Stimulated activated CD8-positive, alpha-beta memory T cell treated with anti-CD3 and anti-CD28 coated beads, Interleukin-2, amount 100 ng/mL, for 1 hour (primary cell): ENCODE results near the gene PGBD5.
"Not testable (repeated sequence)": the region's sequence is repeated elsewhere in the genome, so short reads cannot be mapped to it uniquely, and the experiment has no call there.

Experiments
- DNase-seq, 2 donors: peaks; one replicate each; pipeline ENCODE4 v3.0.0-alpha.2; 2020; ENCODE audit warnings: low read depth in 2 of 2

The PGBD5 gene

DNA sequence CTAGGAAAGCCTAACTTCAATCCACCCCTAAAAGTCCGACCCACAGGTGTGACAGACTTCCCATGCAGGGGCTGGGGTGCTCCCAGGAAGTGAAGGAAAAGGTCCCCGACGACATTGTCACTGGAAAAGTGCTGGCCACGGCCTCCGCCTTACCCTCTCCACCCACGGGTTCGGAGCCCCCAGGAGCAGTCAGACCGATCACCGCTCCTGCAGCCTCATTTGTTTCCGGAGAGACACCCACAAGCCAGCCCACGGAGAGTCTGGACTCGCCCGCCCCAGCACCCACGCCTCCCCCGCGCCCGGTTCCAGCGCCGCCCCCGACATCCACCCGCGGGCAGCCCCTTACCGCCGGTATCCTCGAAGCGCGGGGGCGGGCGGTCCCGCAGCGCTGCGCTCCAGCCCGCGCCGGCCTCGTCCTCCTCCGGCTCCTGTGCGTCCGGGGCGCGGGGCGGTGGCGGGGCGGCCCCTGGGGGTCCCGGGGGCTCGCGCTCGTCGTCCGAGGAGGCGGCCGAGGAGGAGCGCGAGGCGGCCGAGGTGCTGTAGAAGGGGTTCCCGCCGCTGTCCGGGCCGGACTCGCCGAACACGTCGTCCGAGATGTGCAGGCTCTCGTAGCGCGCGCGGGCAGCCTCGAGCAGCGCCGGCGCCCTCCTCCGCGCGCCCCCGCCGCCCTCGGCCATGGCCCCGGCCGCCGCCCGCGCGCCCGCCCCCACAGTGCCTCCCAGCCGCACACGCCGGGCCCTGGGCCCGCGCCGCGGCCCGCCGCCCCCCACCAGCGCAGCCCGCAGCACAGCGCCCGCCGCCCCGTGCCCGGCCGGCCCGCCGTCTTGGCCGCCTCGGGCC lies 660 bp downstream of the PGBD5 start:
- DNase-seq = no peak

DNA sequence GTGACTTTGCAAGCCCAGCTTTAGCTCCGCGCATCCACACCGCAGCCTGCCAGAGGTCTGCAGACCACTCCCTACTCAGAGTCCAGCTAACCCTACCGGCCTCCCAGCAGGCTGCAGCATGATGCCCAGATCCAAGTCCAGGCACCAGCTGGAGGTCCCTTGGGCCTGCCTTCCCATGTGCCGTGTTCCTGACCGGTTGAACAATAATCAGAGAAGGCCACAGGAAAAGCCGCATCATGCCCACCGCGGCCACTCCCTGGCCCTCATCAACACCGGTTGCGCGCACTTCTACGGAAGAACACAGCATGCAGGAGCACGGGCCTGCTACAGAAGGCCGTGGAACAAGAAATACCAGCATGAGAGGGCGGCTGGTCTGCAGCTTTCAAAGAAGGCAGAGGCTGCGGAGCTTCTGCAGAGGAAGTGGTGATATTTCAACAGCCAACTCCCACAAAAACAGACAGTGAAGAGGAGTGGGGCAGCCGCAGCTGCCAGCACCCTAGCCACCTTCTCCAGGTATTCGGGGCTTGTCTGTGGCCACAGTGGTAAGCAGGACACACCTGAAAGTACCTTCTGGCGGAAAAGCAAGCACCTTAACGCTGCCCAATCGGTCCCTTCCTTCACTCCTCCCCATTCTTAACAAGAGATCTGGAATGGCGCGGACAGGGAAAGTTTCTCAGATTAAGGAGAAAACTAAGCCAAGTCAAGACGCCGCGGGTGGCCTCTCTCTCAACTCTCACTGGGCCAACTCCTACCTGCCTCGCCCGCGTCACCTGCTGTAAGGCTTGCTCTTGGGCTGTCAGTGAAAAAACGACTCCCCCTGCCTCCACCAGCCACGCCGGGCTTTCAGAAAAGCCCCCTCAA lies 1.5 kb downstream of the PGBD5 start:
- no peak for DNase-seq

DNA sequence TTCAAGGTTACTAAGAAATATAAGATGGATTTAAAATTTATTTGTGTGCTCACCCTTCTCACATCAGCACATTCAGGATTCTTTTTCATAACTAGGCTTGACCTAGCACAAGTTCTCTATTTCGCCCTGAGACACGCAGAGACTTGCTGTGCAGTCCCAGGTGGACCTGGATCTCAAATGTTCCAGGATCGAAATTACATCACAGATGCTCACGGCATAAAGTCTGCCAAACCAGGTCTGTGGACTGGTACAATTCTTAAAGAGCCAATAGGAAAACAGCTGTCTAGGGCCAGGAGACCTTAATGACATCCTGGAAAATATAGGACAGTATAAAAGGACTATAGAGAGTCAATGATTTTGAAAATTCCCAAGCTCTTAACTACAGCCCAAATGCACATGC lies 2.2 kb downstream of the PGBD5 start:
- DNase-seq = no peak

DNA sequence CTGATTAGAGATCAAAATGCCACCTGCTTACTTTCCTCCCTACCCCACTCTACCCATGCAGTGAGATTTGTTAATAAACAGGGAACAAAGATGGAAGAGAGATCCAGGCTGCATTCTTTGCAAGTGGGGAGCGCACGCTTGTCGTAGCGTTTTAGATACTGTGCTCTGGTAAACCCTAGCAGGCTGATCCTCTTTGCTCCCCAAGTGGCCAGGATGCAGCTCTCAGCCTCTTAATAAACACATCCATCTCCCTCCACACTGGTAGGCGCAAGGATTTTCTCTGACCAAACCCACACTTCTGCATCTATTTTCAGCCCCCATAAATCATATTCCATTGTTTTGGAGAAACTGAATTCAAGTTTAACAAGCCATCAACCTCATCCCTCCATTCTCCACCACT lies 2.9 kb downstream of the PGBD5 start:
- no peak for DNase-seq

DNA sequence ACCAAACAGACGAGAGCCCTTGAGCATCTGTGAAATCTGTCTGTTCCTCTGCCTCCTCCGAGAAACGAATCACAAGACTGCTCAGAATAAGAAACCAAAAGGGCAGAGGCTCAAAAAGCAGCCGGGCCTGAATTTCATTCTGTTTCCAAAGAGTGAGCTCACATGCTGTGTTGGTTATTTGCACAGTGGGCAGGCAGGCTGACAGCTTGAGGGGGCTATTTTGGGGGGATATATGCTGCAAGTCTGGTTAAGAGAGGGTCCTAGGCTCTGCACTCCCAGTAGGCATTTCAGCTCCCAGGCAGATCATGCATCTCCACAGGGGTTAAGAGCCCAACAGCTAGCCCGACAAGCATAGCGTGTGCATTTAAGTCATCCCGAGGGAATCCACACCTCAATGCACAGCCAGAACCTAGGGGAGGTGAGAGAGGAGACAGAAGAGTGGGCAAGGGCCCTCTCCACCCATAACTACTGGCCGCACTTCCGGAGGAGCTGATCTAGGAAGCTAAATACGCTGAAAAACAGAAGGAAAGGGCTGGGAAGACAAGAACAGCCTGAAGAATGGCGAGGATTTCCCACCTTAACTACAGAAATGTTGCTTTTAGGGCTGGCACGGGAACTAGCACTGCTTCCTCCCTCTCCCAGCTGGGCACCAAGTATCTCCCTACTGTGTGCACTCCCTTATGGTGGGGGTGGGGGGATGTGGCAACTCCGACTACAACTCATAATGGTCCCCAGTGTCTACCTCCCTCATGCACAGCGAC lies 3.7 kb downstream of the PGBD5 start:
- no peak for DNase-seq

DNA sequence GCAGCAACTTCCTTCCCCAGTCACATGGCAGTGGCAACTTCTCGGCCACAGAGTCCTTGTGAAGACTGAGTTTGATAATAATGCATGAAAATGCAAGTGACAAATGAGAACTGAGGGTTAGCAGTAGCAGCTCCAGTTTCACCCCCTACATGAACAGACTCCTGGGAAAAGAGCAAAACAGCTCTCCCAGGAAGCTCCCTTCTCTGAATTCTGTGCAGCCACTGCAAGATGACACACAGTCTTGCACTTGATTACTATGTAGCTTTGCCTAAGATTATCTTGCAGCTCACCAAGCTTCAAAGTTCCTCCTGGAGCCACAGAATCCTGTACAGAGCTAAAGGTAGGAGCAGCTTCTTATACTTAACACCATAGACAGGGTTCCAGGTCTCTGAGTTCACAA lies 4.7 kb downstream of the PGBD5 start:
- DNase-seq = no peak

DNA sequence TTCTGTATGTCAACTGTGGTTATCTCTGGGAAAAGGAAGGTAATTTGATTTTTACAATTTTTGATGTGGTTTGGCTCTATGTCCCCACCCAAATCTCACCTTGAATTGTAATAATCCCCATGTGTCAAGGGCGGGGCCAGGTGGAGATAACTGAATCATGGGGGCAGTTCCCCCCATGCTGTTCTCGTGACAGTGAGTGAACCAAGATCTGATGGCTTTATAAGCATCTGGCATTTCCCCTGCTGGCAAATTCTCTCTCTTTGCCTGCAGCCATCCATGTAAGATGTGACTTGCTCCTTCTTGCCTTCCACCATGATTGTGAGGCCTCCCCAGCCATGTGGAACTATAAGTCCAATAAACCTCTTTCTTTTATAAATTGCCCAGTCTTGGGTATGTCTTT lies 5.8 kb downstream of the PGBD5 start:
- DNase-seq = not testable (repeated sequence)

DNA sequence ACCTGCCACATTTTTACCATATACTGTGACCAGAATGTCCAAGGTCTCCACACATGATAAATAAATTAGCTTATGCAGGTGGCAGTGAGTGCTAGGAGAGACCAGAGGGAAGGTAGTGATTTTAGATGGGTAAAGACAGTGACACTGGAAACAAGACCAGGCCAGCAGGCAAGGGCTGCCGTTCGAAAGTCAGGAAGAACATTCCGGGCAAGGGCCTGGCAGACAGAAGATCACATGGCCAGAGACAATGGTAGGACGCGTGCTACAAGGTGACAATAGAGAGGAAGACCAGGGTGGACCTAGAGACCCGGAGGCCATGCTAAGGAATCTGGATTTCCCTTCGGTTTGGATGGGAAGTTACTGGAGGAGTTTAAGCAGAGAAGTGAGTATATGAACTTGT lies 9.7 kb downstream of the PGBD5 start:
- no peak for DNase-seq

DNA sequence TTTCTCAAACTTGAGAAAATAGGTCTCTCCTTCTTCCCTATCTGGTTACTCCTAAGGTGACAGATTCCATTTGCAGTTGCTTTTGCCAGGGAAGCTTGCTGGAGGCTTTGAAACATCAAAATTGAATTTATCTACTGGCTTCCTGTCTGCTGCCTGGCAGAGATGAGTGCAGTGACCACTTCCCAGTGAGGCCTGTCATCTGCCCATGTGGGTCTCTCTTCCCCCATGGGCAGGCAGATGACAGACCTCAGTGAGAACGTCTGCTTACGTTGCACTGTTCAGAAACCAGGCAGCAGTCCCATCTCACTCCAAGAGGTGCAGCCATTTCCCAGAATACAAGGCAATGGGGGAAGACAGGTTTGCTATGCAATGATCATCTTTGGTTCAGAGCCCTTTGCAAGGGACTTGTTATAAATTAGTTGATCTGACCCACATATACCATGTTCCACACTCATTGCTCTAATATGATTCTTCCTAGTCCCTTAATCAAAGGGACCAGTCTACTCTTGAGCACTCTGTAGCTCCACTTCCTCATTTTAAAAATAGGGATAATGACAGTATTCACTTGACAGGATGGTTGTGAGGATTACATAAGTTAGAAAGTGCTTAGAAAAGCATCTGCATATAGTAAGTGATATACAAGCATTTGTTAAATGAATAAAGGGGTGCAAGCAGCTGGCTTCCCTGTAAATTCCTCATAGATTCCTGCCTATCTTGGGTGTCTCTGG lies 10.6 kb downstream of the PGBD5 start:
- DNase-seq = no peak

DNA sequence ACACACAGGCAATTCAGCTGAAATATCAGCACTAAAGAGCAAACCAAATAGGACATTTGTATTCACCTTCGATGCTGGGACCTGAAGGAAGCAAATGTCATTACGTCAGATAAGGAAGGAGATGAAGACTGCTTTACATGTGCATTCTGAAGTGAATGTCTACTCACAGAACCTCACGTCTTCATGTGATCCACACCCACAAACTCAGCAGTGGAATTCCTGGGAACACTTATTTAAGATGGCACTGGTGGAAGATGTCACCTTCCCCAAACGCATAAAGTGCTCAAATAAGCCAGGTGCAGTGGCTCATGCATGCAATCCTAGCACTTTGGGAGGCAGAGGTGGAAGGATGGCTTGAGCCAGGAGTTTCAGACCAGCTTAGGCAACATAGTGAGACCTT lies 11.4 kb downstream of the PGBD5 start:
- DNase-seq = no peak

DNA sequence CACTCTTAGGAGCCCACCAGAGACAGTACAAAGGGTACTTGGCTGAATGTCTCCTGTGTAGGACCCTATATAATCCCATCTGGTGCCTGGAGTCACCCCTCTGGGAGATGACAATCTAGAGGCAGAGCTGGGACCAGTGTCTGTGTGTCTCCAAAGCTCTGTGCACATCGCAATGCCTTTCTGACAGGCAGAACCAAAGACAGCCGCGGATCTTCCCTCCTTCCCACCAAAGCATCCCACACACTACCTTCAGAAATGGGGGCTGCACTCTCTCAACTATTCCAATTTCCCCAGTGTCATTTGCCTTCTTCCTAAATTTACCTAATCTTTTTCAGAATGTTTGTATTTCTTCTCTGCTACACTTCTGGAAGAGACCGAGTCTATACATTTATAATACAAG lies 12.0 kb downstream of the PGBD5 start:
- DNase-seq = no peak

DNA sequence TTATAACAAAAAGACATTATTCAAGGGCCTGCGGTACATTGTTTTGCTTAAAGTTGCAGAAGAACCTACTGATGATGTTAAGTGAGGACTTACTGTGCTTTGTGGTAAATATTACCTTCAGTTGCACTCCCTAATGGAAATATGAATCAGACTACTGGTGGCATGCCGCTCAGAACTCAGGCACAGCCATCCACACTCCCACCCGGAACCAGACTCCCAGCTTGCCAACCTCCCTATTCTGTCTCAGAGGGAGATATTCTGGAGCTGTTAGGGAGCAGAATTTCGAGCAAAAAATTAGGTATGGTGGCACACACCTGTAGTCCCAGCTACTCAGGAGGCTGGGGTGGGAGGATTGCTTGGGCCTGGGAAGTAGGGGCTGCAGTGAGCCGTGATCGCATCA lies 13.1 kb downstream of the PGBD5 start:
- no peak for DNase-seq

DNA sequence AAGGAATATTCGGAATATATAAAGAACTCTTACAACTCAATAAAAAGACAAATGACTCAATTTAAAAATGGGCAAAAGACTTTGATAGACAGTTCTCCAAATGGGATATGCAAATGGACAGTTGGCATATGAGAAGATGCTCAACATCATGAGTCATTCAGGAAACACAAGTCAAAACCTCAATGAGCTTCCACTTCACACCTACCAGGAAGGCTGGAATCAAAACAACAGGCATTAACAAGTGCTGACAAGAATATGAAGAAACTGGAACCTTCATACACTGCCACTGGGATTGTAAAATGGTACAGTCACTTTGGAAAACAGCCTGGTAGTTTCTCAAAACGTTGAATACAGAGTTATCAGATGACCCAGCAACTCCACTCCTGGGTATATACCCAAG lies 17.2 kb downstream of the PGBD5 start:
- DNase-seq = no peak

DNA sequence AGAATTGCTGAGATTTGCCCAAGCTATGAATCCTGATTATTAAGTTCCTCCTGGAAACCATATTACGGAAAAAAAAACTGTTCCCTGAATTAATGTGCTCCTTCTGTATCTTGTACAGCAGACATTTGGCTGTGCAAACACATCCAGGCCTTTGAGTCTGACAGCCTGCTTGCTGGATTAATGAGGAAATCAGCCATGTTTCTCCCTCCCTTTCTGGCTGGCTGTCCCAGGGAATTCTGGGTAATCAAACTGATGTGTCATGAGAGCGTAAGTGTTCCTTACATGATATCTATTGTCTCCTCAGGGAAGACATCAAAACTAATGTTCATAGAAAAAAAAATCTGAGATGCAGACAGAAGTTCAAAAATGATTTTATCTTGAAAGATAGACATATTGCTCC lies 18.8 kb downstream of the PGBD5 start:
- DNase-seq = no peak

DNA sequence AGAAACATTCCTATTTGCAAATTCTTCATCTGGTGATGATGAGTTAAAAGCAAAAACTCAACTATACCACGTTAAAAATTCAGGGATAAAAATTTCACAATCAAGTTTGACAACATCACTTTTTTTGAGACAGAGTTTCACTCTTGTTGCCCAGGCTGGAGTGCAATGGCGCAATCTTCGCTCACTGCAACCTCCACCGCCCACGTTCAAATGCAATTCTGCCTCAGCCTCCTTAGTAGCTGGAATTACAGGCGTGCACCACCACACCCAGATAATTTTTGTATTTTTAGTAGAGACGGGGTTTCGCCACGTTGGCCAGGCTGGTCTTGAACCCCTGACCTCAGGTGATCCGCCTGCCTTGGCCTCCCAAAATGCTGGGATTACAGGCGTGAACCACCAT lies 19.4 kb downstream of the PGBD5 start:
- not testable (repeated sequence) for DNase-seq

DNA sequence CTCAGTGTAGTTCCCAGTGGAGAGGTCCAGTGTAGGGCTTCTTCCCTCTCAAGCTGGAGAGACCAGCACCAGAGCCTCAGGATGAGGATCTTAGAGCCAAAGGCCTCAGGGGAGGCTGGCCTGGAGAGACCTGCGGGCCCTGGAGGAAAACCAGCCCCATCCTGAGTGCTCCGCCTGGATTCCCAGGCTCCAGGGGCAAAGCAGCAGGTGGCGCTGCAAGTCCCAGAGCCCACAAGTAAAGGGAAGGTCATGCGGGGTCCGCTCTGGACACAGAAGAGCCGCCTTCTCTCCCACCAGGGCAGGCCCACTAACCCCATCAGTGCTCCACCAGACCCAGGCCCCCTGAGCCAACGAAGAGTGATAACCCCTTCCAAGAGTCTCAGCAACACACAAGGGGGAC lies 22.7 kb downstream of the PGBD5 start:
- DNase-seq = no peak

DNA sequence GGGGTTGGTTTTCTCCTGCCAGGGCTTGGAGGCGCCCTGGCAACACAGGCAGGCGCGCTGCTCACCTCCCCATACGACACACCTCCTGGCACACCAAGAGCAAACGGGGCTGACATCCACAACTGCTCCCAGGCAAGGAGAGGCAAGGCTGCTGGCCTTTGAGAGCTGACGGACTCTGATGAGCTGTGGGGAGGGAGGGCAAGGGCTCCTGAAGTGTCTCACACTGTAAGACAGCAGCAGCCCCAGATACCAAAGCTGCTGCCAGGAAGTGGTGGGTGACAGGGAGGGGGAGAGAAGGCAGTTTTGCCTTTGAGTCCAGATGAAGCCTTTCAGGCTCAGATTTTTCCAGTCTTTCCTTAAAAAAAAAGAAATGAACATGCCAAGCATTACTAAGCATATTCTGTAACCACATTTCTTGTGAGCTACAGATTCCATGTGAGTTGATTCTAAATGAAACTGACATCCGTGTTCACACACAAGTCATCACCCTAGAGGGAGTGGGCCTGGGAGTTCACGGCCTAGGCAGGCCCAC lies 24.3 kb downstream of the PGBD5 start:
- no peak for DNase-seq

DNA sequence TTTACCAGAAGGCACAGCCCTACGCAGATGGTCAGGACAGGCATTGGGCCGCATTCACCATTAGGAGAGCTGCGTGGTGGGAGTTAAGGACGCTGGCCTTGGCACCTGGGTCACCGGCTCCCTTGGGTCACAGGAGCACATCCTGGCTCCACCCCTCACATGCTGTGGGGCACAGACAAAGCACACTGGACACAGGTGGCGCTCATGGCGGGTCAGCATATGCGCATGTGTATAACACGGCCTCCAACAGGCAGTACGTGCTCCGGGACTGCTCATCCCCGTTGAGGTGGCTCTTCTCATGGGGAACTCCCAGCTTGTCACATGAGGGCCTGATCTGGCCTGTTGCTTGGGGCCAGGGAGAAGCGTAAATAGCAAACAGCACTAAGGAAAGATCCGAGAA lies 25.0 kb downstream of the PGBD5 start:
- DNase-seq = no peak

DNA sequence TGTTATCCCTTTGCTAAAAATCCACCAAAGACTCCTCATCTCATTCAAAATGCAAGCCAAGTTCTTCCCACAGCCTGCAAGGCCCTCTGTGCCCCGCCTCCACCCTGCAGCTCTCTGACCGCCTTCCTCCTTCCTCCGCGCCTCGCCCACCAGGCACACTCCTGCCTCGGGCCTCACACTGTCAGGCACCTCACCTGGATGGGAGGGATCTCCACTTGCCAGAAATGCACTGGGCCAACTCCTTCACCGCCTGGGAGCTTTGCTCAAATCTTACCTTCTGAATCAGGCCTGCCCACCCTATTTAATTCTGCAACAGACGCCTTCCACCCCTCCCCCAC lies 26.2 kb downstream of the PGBD5 start:
- DNase-seq = no peak

DNA sequence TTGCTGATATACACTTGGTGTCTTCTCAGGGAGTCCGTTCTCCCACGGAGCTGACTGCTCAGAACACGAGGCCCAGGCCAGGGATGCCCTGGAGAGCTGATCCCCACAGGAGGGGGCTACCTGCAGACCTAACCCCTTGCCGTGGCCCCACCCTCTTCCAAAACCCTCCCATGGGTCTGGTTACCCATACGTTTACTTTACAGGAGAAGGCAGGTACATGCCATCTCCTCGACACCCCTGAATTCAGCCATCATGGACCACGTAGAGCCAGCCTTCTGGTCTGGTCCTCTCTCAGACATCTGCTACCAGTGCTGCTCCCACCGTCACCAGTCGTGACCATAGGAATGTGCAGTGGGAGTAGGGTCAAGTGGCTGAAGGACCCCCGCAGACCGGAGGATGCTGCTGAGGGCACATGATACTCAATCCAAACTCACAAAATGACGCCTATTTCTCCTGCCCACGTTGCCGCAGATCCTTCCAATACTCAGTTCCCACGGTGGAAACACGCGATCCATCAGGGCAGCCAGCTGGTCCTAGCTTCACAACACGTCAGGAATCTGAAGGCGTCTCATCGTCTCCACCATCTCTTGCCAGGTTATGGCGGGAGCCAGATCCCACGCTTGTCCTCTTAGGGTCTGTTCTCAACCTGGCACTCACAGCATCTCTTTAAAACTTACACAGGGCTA lies 26.7 kb downstream of the PGBD5 start:
- DNase-seq = no peak

DNA sequence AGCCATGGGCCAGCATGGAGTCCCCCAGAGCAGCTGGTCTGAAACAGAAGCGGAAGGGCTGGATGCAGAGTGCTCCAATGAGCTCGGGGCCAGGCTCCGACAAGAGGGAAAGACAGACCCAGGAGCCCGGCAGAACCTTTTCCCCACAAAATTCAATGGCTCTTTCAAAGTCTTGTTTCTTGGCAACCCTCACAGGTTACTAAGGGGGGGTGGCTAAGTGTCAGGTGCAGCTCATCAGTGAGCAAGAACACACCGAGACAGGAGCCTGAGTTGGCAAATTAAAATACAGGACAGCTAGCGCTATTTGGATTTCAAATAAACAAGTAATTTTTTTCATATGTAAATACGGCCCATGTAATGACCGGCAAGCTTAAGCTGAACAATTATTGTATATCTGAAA lies 27.3 kb downstream of the PGBD5 start:
- no peak for DNase-seq
